Myocyte (in vitro differentiated cells): Measurements from ENCODE around the gene TEX35. TPM values are rescaled to one million over a fixed set of nuclear protein-coding genes. Genes with fewer than 3 reads are reported as not detected.
"Not testable (repeated sequence)": the region's sequence is repeated elsewhere in the genome, so short reads cannot be mapped to it uniquely, and the experiment has no call there.

ENCODE experiments used
- DNase-seq: peaks from one replicate; pipeline ENCODE4 v3.0.0-alpha.2; 2012; ENCODE audit warnings: low read depth
- total RNA-seq: library from RNA; depleted of rRNA; stranded (reverse); fragments of >200 nt; gene quantifications from 2 replicates; pipeline ENCODE4 v1.2.3, GENCODE V29; 2014

TEX35 gene
- total RNA-seq, 1 donor from 2014 or later = not detected

- peak; percentile 93 for DNase-seq
Measured at GRCh38 chr1:178540646-178541045, 27.7 kb downstream of the TEX35 start.

DNA sequence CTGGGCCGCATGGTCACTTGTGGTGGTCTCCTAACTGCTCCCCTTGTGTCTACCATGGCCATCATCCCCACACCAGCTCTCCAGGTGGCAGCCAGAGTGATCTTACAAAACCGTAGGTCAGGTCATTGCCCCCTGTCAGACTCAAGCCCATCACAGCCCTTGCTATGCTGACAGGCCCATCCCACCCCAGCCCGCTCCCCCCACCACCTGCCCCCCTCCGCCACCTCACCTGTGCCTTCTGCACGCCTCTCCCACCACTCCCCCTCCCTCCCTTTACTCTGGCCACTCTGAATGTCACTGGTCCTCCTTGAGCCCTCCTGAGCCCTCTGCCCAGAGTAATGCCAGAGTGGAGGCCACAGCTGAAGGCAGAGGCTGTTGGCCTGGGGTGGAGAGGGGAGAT lies 28.5 kb downstream of the TEX35 start:
- no peak for DNase-seq

- DNase-seq = no peak
Measured at GRCh38 chr1:178541829-178542553, 29.1 kb downstream of the TEX35 start.

DNA sequence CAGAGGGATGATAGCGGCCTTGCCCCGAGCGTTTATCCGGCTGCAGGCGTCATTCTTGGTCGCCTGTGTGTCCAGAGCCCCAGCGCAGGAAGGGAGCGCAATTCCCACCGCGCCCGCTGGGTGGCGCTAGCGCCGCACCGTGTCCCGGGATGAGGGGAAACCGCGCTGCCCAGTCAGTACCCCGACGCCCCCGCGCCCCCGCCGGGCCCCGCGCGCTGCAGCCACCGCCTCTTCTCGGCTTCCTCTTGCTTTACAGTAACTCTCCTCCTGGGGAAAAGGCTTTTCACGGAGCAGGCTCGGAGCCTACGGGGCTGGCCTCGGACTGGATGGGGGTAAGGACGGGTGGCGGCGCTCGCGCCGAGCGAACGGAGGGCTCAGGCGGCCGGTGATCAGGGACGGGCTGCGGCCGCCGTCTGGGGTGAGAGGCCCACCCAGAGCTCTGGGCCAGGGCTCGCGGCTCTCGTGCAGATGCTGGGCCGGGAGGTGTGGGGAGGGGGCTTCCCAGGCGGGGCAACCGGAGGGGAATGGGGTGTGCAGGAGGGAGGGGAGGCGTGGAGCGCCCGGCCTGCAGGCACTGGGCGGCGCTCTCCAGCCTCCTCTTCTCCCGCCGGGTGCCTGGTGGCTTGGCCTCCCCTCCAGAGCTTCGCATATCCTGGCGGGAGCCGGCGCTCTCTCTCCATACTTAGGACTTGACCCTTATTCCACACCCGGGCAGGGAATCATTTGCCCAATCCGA lies 29.8 kb downstream of the TEX35 start:
- peak; percentile 90 for DNase-seq

GRCh38 chr1:178543290-178543607 lies 30.3 kb downstream of the TEX35 start:
- no peak for DNase-seq

DNA sequence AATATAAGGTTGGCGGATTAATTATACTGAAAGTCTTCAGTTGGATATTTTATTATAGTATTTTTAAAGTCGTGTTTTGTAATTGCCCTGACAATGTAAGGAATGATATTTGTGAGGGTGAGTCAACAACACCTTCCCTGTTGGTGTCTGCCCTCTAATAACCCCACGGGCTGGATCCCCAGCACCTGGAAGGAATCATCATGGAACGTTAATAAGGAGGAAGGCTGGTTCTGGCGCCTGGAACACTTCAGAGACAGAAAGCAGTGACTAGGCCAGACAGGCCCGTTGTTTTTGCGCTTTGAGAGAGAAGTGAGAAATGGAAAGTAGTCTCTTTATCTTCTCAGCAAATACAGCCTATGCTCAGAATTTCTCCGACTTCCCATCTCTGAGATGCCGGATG lies 31.6 kb downstream of the TEX35 start:
- DNase-seq = no peak

GRCh38 chr1:178548108-178548507 lies 35.2 kb downstream of the TEX35 start:
- DNase-seq = no peak

DNA sequence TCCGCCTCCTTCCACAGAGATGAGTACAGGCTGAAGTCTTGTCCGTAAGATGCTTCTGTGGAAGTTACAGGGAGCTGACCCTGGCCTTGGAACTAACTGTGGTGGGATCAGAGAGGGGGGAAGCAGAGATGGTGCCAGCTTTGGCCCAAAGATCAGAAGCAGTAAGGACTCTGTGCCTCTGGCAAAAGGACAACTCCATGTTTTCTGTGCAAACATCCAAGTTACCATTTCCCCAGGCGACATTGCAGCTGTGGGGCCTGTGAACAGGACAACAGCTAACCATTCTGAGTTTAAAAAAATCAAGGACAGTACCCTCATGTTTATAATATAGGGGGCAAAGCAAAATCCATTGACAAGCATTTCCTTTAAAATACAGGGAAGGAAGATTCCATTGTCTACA lies 38.4 kb downstream of the TEX35 start:
- no peak for DNase-seq

DNA sequence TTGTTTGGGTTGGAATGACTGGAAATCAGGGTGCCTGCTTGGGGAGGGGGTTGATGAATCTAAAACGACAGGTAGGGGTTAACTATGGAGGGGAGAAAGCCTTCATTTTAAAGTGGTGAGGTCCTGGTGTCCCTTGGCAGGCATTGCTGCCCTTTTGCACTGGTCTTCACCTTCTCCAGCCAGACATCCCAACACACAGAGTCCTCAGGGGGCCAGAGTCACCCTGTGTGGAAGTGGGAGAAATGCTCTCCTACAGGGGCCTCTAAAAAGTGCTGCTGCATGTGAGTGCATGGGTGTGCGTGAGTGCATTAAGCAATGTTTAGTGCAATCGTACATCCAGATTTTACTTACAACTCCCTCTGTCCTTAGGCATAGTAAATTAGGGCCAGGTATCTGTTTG lies 39.0 kb downstream of the TEX35 start:
- no peak for DNase-seq

GRCh38 chr1:178552856-178553255 lies 39.9 kb downstream of the TEX35 start:
- no peak for DNase-seq

- not testable (repeated sequence) for DNase-seq
Measured at GRCh38 chr1:178554351-178554750, 41.4 kb downstream of the TEX35 start.

GRCh38 chr1:178555613-178556012 lies 42.7 kb downstream of the TEX35 start:
- DNase-seq = not testable (repeated sequence)

- DNase-seq = not testable (repeated sequence)
Measured at GRCh38 chr1:178558816-178559215, 45.9 kb downstream of the TEX35 start.

- DNase-seq = no peak
Measured at GRCh38 chr1:178560871-178561376, 48.0 kb downstream of the TEX35 start.

DNA sequence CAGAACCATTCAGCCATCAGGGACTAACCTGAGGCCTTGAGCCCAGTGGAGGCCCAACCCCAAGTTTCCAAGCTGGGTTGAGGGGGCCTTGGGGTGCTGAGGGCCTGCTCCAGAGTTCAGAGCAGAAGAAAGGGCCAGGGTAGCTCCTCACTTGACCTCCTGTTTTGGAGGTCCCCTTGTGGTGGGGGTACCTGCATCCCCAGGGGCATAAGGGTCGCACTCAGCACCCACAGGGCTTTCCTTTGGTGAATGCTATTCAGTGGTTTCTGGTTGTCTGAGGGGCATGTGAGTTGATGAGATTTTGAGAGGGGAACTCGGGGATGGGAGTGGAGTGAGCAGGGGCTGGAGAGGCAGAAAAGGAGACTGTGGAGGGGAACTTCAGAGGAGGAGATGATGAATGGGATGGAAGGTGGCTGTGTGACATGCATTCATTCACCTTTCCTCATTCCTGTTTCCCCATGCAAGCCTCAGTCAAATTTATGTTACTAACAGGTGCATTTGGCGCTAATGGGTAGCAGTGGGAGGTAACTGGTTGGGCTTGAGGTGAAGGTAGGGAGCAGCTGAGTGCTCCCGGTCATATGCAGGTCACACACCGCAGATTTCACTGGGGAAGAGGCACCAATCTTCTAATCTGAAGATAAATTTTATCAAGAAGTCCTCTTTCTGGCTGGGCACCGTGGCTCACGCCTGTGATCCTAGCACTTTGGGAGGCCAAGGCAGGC lies 50.4 kb downstream of the TEX35 start:
- DNase-seq = no peak

GRCh38 chr1:178564086-178564782 lies 51.3 kb downstream of the TEX35 start:
- DNase-seq = peak; percentile 36

DNA sequence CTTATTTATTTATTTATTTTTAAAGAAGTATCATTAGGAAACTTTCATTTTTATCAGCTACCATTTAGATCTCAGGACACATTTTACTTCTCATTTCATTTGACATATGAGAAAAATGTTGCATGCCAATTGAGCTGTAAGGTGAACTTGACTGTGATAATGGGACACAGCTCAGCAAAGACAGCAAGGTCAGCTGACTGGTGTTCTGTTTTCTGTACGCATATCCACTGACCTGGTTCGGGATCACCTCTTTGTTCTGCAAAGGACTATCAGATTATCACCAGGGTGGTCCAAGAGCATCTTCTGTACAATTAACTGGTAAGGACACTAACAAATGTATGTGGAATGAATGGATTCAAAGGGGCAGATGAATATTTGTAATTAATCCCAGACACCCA lies 51.9 kb downstream of the TEX35 start:
- DNase-seq = no peak

GRCh38 chr1:178565586-178565985 lies 52.7 kb downstream of the TEX35 start:
- peak; percentile 82 for DNase-seq

DNA sequence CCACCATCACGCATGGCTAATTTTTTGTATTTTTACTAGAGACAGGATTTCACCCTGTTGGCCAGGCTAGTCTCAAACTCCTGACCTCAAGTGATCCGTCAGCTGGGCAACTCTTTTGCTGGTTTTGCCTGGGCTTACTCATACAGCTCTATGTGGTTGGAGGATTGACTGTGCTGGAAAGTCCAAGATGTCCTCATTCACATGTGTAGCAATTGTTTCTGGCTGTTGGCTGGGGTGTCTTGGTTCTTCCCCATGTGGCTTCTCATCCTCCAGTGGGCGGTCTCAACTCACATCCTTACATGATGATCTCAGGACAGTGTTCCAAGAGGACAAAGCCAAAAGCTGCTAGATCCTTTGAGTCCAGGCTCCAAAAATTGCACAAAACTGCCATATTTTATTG lies 53.3 kb downstream of the TEX35 start:
- DNase-seq = peak; percentile 44

GRCh38 chr1:178571807-178572206 lies 58.9 kb downstream of the TEX35 start:
- DNase-seq = no peak
